ENCODE measurements around the gene PPFIBP2.

DNA sequence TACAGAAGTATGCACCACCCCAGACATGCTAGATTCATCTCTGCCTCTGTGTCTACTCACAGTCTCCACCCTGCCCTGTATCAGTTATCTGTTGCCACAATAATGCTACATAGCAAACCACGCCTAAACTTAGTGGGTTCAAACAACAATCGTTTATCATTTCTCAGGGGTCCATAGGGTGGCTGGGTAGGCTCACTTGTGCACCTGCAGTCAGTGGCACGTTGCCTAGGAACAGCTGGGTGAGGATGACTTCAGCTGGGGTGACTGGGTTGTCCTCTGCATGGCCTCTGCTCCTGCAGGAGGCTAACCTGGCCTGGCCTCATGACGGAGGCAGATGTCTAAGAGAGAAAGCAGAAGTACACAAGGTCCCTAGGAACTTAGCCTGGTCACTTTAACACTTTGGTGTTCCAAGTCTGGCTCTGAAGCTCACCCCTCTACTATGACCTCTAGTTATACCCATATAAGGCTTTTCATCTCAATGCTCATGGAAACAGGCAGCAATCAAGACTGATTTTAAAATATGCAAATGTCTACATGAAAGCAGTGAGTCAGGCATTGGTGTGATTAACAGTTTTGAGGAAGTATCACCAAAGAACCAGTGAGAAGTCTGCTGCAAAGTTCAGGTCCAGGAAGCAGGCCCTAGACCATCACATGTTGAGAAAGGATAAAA lies 17.8 kb upstream of the PPFIBP2 start:
- TF ChIP-seq, protein P1, sequence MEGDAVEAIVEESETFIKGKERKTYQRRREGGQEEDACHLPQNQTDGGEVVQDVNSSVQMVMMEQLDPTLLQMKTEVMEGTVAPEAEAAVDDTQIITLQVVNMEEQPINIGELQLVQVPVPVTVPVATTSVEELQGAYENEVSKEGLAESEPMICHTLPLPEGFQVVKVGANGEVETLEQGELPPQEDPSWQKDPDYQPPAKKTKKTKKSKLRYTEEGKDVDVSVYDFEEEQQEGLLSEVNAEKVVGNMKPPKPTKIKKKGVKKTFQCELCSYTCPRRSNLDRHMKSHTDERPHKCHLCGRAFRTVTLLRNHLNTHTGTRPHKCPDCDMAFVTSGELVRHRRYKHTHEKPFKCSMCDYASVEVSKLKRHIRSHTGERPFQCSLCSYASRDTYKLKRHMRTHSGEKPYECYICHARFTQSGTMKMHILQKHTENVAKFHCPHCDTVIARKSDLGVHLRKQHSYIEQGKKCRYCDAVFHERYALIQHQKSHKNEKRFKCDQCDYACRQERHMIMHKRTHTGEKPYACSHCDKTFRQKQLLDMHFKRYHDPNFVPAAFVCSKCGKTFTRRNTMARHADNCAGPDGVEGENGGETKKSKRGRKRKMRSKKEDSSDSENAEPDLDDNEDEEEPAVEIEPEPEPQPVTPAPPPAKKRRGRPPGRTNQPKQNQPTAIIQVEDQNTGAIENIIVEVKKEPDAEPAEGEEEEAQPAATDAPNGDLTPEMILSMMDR (IDR thresholded peaks at IDR 0.05; ENCODE audit: insufficient read depth, low read depth, low read length) = no peak
- TF ChIP-seq EZH2 (IDR thresholded peaks at IDR 0.05; ENCODE audit: insufficient read depth, low read length) = no peak
